Mammary microvascular endothelial cell (primary cell): ENCODE measurements around the gene GPR146. TPM values are rescaled to one million over a fixed set of nuclear protein-coding genes. Genes with fewer than 3 reads are reported as not detected.

ENCODE experiments used
- total RNA-seq: library from RNA; depleted of rRNA; stranded (reverse); fragments of >200 nt; gene quantifications from 2 replicates; pipeline ENCODE4 v1.2.3, GENCODE V29; 2015

Gene GPR146, protein sequence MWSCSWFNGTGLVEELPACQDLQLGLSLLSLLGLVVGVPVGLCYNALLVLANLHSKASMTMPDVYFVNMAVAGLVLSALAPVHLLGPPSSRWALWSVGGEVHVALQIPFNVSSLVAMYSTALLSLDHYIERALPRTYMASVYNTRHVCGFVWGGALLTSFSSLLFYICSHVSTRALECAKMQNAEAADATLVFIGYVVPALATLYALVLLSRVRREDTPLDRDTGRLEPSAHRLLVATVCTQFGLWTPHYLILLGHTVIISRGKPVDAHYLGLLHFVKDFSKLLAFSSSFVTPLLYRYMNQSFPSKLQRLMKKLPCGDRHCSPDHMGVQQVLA
- 7.8 TPM in 2 replicates for total RNA-seq

DNA sequence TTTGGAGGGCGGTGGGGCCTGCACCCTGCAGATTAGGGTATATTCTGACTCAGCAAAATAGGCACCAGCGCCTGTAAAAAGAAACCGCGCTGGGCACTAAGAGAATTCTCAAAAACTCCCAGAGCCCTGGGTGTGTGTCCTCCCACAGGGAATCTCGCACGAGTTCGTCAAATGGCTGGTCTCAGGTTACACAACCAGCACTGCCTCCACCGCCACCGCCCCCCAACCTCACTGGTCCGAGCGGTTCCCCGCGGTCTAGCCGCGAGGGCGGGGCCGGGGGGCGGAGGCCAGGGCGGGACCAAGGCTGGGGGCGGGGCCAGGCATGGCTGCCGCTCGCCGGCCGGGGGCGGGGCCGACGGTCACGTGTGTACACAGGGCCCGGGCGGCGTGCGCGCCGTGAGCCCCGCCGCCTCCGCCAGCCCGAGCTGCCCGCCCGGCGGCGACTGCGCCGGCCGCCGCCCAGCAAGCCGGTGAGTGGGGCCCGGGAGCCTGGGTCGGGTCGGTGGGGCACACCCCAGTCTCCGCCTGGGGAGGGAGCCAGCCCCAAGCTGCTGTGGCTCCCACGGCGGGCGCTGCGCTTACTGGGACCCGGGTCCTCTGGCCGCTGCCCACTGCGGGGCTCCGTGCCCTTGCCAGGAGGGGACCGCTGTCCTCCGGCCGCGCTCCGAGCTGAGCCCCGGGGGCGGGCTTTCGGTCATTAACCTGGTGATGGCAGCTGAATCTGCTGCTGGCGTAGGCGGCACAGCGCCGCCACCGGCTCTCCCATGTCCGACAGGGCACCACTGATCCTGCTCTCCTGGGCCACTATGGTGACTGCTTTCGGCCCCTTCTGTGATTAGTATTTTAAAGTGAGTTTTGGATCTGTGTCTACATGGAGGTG is at the start of gene GPR146:
GPR146 (plus strand) TSS at position 358 of the 880 bp plus-strand sequence. CDS start 12,970 bp downstream, outside the sequence.

DNA sequence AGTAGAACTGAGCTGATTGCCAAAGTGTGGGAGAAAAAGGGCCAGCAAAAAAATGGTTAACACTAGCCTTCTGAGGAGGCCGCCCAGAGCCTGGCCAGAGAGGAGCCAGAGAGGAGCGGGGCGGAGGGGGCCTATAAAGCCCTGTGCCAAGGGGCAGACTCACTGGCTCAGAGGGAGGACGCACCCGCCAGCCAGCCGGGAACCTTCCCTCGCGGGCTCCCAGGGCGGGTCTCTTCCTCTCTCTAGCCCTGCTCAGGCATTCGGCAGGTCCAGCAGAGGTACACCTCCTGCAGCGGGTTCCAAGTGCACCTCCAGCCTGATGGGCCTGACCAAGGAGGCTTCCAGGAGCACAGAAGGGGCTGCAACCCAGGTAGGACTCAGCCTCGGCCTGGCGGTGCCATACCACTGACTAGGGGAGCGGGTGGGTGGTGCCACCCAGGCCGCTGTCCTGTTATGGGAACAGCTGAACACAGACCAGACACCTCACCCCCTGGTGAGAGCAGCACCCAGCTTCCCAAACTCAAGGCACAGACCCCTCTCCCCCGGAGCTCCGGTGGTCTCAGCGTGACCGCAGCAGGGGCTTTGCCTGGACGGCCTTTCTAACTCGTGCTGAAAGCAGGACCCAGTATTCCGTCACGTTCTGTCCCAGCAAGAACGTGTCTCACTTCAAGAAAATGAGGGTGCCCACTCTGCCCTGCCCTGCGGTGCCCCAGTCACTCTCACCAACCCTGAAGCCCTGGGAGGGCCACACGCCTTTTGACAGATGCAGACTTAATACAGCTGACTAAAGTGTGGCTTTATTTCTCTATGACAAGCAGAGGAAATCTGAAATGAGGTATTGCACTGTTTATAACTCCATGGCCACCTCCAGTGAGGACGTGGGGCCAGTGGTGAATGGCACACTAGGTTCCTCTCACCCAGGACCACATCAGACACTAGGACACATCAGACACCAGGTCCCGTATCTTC is 43.9 kb downstream of the GPR146 start, which contains the start of gene GPER1:
GPER1 (plus strand) TSS at position 162 of the 969 bp plus-strand sequence. CDS start 3,616 bp downstream, outside the sequence.

Other genes with a start within 250 kb of the GPR146 start
- 125 and 141 TPM in 2 replicates for gene SUN1, start 212.1 kb upstream of the GPR146 start, total RNA-seq
- 35.6 and 37.8 TPM in 2 replicates for gene GET4, start 168.0 kb upstream of the GPR146 start, total RNA-seq
- 0.44 and 5.9 TPM in 2 replicates for gene ADAP1, start 89.9 kb upstream of the GPR146 start, total RNA-seq
- 4.3 and 8.8 TPM in 2 replicates for gene COX19, start 69.0 kb upstream of the GPR146 start, total RNA-seq
- gene CYP2W1, start 61.4 kb upstream of the GPR146 start, total RNA-seq = not detected in 2 replicates
- 0.79 and 2.0 TPM in 2 replicates for gene GPER1, start 43.6 kb downstream of the GPR146 start, total RNA-seq
- gene ZFAND2A, start 115.7 kb downstream of the GPR146 start, total RNA-seq = 24.1 and 25.5 TPM in 2 replicates
- gene UNCX, start 188.3 kb downstream of the GPR146 start, total RNA-seq = not detected in 2 replicates